IPS-11a (cell line): ENCODE data around the gene IRF1.

Experiments used
- H3K4me3 ChIP-seq: one replicate; pipeline ENCODE4 v1.5.1; 2013; ENCODE audit warnings: low read depth, low read length, control low read depth

The IRF1 gene

GRCh38 chr5:132463811-132464155, 26.8 kb downstream of the IRF1 start:
- no peak overlapping the region for H3K4me3 ChIP-seq

- no peak overlapping the region for H3K4me3 ChIP-seq
Measured at GRCh38 chr5:132462856-132463745, 27.5 kb downstream of the IRF1 start.

- no peak overlapping the region for H3K4me3 ChIP-seq
Measured at GRCh38 chr5:132462333-132462732, 28.2 kb downstream of the IRF1 start.

GRCh38 chr5:132461569-132462070, 29.0 kb downstream of the IRF1 start:
- H3K4me3 ChIP-seq = no peak overlapping the region

GRCh38 chr5:132460846-132461568, 29.6 kb downstream of the IRF1 start:
- no peak overlapping the region for H3K4me3 ChIP-seq

- H3K4me3 ChIP-seq = no peak overlapping the region
Measured at GRCh38 chr5:132459983-132460838, 30.4 kb downstream of the IRF1 start.

GRCh38 chr5:132459031-132459982, 31.3 kb downstream of the IRF1 start:
- H3K4me3 ChIP-seq = no peak overlapping the region

- no peak overlapping the region for H3K4me3 ChIP-seq
Measured at GRCh38 chr5:132458651-132459030, 31.9 kb downstream of the IRF1 start.

- H3K4me3 ChIP-seq = no peak overlapping the region
Measured at GRCh38 chr5:132458226-132458560, 32.4 kb downstream of the IRF1 start.

- no peak overlapping the region for H3K4me3 ChIP-seq
Measured at GRCh38 chr5:132457371-132458225, 33.0 kb downstream of the IRF1 start.

- H3K4me3 ChIP-seq = no peak overlapping the region
Measured at GRCh38 chr5:132456987-132457361, 33.6 kb downstream of the IRF1 start.

GRCh38 chr5:132456296-132456986, 34.1 kb downstream of the IRF1 start:
- no peak overlapping the region for H3K4me3 ChIP-seq

- no peak overlapping the region for H3K4me3 ChIP-seq
Measured at GRCh38 chr5:132455614-132456115, 34.9 kb downstream of the IRF1 start.

- H3K4me3 ChIP-seq = no peak overlapping the region
Measured at GRCh38 chr5:132454361-132454760, 36.2 kb downstream of the IRF1 start.

- no peak overlapping the region for H3K4me3 ChIP-seq
Measured at GRCh38 chr5:132451387-132451786, 39.2 kb downstream of the IRF1 start.

- H3K4me3 ChIP-seq = no peak overlapping the region
Measured at GRCh38 chr5:132449060-132449459, 41.5 kb downstream of the IRF1 start.

GRCh38 chr5:132447196-132447595, 43.4 kb downstream of the IRF1 start:
- no peak overlapping the region for H3K4me3 ChIP-seq

- no peak overlapping the region for H3K4me3 ChIP-seq
Measured at GRCh38 chr5:132446621-132447020, 44.0 kb downstream of the IRF1 start.

- H3K4me3 ChIP-seq = no peak overlapping the region
Measured at GRCh38 chr5:132445930-132446329, 44.6 kb downstream of the IRF1 start.
